Stimulated activated CD8-positive, alpha-beta memory T cell treated with anti-CD3 and anti-CD28 coated beads, Interleukin-7, amount 100 ng/mL, for 24 hours (primary cell): ENCODE data around the gene PLIN4.

ENCODE experiments used
- DNase-seq: peaks from one replicate; pipeline ENCODE4 v3.0.0-alpha.2; 2020; ENCODE audit warnings: low read depth

Gene PLIN4

DNA sequence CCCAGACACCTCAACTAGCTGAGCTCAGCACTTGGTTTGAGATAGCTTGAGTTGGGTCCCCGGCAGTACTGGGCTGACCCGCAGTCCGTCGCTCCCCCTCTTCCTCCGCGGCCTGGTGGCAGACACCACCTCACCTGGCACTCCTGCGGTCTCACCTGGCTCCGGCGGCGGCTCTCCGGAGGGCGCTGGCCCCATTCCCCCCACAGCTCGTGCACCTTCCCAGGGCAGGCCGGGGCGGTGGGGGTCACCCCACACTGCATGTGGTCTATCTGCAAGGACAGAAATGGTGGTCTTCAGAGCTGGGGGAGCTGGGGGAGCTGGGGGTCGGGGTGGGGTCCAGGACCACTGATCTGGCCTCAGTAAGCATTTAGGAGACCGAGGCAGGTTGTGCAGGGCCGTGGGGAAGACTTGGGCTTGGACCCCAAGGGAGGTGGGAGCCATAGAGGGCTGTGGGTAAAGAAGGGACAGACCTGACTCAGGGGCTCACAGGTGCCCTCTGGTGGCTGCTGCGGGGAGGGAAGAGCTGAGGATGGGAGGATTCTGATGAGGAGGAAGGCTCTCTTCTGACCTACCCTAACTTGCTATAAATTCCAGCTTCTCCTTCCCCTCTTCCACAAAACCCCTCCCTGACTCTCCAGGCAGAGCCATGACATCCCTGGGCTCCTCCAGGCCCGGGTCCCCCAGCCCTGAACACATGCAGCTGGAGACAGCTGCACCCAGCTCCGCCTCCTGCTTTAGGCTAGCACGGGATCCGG, 6.7 kb upstream of the PLIN4 start:
- peak; percentile 52 for DNase-seq

GRCh38 chr19:4523306-4524110, 5.2 kb upstream of the PLIN4 start:
- peak; percentile 5 for DNase-seq

DNA sequence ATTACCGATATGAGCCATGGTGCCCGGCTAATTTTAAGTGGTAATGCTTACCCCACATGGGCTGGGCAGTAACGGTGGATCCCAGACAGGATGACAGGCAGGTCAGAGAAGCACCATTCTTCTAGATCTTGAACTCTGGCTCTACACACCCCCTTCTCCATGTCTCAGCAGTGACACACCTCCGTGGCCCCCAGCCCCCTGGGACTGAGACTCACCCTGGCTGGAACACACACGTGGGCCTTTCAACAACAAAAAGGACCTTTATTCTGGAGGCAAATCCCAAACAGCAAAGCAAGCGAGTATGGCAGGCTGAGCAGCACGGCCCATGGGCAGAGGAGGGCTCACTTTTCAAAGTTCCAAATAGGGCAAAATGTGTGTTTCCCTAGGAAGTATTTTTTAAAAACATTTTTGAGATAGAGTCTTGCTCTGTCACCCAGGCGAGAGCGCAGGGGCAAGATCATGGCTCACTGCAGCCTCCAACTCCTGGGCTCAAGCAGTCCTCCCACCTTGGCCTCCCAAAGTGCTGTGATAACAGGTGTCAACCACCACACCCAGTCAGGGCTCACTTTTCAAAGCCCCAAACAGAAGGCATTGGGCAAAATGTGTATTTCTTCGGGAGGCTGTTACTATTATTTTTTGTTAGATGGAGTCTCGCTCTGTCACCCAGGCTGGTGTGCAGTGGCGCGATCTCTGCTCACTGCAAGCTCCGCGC, 4.2 kb upstream of the PLIN4 start:
- DNase-seq, result no peak

- DNase-seq, result no peak
Observed at GRCh38 chr19:4521888-4522242, 3.6 kb upstream of the PLIN4 start.

- no peak for DNase-seq
Observed at GRCh38 chr19:4521170-4521887, 3.0 kb upstream of the PLIN4 start.

DNA sequence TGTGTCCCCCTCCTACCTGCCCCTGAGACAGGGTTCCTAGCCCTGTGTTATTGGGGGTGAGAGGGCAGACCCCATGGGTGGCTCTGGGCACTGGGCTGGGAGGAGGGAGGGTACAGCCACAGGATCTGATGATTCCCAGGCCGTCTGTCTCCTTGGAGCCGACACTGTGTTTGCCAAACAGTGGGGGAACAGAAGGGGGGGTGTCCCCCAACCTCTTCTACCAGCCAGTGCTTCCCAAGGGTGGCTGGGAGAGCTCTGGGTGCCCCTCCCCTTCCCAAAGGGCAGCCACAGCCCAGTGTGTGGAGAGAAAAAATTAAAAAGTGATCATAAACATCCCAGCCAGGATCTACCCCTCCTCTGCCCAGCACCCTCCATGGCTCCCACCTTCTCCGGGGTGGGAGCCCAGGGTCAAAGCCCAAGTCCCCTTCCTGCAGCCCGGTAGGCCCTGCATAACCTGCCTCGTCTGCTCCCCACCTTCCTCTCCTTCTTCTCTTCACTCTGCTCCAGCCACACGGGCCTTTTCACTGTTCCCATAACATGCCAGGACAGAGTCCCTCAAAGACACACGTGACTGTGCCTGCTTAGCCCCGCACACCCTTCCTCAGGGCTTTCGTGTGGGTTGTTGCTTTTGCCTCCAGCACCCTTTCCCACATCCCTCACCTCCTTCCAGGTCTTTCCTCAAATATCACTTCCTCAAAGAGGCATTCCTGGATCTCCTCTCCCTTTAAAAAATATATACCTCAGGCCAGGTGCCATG, 1.4 kb upstream of the PLIN4 start:
- no peak for DNase-seq

DNA sequence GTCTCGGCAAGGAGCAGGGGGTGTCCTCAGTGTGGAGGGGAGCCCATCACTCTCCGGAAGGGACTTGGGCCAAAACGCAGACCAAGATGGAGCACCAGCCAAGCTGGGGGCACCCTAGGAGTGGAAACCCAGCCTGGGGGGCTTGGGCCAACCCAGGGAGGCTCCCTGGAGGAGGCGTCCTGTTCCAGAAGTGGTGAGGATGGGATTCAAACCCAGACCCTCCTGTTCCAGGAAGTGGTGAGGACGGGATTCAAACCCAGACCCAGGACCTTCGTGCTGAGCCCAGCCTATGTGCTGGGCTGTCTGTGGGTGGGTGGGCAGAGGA, 848 bp upstream of the PLIN4 start:
- no peak for DNase-seq

- DNase-seq, result no peak
Observed at GRCh38 chr19:4517451-4518057, 732 bp downstream of the PLIN4 start.

- DNase-seq, result no peak
Observed at GRCh38 chr19:4516939-4517300, 1.4 kb downstream of the PLIN4 start.

DNA sequence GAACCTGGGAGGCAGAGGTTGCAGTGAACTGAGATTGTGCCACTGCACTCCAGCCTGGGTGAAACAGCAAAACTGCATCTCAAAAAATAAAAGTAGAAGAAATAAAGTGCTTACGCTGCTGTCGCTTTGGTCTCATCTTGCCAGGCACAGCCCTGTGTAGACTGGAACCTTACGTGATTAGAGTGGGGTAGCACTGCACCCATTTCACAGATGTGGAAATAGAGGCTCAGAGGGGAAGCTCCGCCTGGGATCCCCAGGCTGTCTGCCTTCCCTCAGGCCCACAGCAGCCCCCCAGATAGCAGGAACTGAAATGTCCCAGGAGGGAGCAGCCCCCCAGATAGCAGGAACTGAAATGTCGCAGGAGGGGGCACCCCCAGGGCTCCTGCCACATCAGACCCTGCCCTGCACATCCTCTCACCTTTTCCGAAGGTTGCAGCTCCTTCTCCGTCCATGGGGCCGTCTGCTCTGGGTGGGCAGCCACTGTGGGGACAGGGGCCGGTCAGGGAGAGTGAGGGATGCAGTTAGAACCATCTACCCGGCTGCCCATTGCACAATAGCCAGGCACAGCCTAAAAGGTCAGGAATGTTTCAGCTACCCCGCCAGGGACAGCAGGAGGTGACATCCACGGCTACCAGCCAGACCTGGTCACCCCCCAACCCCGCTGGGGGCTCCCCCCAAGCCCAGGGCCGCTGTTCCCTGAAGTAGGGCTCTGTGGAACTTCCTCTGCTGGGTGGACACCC, 1.9 kb downstream of the PLIN4 start:
- no peak for DNase-seq

GRCh38 chr19:4515732-4516131, 2.6 kb downstream of the PLIN4 start:
- DNase-seq, result no peak

DNA sequence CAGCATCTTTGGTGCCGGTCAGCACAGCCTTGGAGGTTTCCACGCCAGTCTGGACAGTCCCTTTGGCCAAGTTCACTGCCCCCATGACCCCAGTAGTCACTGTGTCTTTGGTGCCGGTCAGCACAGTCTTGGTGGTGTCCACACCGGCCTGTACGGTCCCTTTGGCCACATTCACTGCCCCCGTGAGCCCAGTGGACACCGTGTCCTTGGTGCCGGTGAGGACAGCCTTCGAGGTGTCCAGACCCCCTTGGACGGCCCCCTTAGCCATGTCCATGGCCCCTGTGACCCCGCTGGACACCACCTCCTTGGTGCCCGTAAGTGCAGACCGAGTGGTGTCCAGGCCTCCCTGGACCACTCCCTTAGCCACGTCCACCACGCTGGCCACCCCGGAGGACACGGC, 5.0 kb downstream of the PLIN4 start:
- no peak for DNase-seq

- no peak for DNase-seq
Observed at GRCh38 chr19:4512070-4512469, 6.2 kb downstream of the PLIN4 start.

GRCh38 chr19:4511300-4512054, 6.8 kb downstream of the PLIN4 start:
- DNase-seq, result no peak

GRCh38 chr19:4510435-4511255, 7.6 kb downstream of the PLIN4 start:
- DNase-seq, result no peak

GRCh38 chr19:4508698-4509097, 9.6 kb downstream of the PLIN4 start:
- DNase-seq, result no peak

DNA sequence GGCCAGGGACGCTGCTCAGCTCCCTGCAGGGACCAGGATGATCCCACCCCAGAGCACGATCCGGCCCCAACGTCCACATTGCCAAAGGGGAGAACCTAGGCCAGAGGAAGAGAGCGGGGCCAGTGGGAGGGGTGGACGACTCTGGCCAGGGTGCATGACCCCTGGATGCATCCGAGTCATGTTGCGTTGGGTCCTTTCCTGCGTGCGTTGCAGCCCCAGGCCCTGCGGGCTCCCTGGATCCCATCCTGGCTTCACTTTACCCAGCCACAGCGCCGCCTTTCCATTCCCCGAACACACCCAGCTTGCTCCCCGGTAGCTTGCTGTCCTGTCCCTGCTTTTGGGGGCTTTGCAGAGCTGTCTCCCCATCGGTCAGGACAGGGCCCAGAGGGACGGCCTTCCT, 10.5 kb downstream of the PLIN4 start:
- no peak for DNase-seq

DNA sequence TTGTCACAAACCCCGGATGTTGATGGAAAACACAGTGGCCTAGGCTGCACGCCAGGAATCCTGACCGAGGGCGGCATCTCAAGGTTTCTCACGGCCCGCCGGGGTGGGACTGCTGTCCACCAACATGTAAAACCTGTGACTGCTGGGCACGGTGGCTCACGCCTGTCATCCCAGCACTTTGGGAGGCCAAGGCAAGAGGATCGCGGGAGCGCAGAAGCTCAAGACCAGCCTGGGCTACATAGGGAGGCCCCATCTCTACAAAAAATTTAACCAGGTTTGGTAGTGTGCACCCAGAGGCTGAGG, 11.2 kb downstream of the PLIN4 start:
- DNase-seq, result no peak

DNA sequence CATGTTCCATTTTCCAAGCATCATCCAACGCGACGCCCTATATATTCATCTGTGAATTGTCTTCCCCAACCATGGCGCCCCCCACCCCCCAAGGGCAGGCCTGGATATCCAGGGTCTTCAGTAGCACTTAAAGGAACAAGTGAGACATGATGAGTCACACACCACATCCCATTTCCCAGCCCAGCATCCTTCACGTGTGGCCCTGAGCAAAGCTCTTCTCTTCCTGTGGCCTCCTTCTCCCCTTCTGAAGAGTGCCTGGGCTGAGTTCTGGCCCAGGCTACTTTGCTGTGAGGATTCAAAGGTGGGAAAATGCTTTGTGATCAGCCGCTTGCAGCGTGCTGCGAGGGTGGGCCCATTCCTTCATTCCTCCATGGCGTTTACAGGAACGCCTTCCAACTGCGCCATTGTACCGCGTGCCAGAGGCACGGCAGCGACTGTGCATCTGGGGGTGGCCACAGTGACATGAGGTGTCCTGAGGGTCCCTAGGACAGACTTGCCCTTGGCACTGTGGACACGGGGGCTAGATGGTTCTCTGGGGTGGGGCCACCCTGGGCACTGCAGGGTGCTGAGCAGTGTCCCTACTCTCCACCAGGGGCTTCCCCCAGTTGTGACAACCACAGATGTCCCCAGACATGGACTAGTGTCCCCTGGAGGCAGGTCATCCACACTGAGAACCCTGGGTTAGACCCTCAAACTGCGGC, 11.7 kb downstream of the PLIN4 start:
- DNase-seq, result no peak
